Neural crest cell (in vitro differentiated cells): ENCODE data around the gene ICA1. TPM values are rescaled to one million over a fixed set of nuclear protein-coding genes. Genes with fewer than 3 reads are reported as not detected.
"Not testable (repeated sequence)": the region's sequence is repeated elsewhere in the genome, so short reads cannot be mapped to it uniquely, and the experiment has no call there.

ENCODE experiments used
- DNase-seq: peaks from one replicate; pipeline ENCODE4 v3.0.0; 2021; ENCODE audit warnings: low read depth, mixed read lengths, low spot score
- H3K27ac Mint-ChIP-seq: one replicate; pipeline ENCODE4 v1.8.0; 2021; ENCODE audit warnings: mild to moderate bottlenecking, mixed read lengths; ENCODE audit not compliant: unreplicated experiment
- H3K27me3 Mint-ChIP-seq: 2 replicates; pipeline ENCODE4 v1.8.0; 2021; ENCODE audit warnings: low read depth, mild to moderate bottlenecking, mixed read lengths
- H3K36me3 Mint-ChIP-seq: 2 replicates; pipeline ENCODE4 v1.8.0; 2021; ENCODE audit warnings: low read depth, mild to moderate bottlenecking, mixed read lengths
- H3K4me1 Mint-ChIP-seq: 2 replicates; pipeline ENCODE4 v1.8.0; 2021; ENCODE audit warnings: mixed read lengths
- H3K4me3 Mint-ChIP-seq: one replicate; pipeline ENCODE4 v1.8.0; 2021; ENCODE audit warnings: mild to moderate bottlenecking, mixed read lengths
- H3K9me3 Mint-ChIP-seq: 2 replicates; pipeline ENCODE4 v1.8.0; 2021; ENCODE audit warnings: mixed read lengths
- CTCF ChIP-seq: fragments of 200-600 bp; sonication (generic); conservative IDR thresholded peaks from 2 replicates; pipeline ENCODE4 v1.5.0; 2021; ENCODE audit warnings: antibody characterized with exemption, mild to moderate bottlenecking
- total RNA-seq: library from RNA; stranded (reverse); gene quantifications from 2 replicates; pipeline ENCODE4 v1.2.1, GENCODE V29; 2021

ICA1 gene
- total RNA-seq, 1 donor from 2014 or later: 4.2 TPM

DNA sequence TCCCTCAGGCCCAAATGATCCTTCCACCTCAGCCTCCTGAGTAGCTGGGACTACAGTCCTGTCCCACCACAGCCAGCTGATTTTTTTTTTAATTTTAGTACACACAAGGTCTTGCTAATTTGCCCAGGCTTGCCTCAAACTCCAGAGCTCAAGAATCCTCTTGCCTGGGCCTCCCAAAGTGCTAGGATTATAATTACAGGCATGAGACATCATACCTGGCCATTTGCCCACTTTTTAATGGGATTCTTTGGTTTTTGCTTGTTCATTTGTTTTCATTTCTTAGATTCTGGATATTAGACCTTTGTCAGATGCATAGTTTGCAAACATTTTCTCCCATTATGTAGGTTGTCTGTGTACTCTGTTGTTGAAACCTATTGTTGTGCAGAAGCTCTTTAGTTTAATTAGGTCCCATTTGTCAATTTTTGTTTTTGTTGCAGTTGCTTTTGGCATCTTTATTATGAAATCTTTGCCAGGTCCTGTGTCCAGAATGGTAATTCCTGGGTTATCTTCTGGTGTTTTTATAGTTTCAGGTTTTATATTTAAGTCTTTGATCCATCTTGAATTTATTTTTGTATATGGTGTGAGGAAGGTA is 198.2 kb downstream of the ICA1 start:
- peaks cover 33% of the 10 kb centered on the region for H3K36me3 Mint-ChIP-seq
- H3K27ac Mint-ChIP-seq: no peak overlapping the region
- no peaks in the 10 kb centered on the region for H3K27me3 Mint-ChIP-seq
- H3K4me3 Mint-ChIP-seq: no peak overlapping the region
- no peak for DNase-seq
- TF ChIP-seq CTCF: no peak
- peaks cover 12% of the 10 kb centered on the region for H3K9me3 Mint-ChIP-seq
- H3K4me1 Mint-ChIP-seq: no peaks in the 10 kb centered on the region

GRCh38 chr7:8063300-8063699 is 198.7 kb downstream of the ICA1 start:
- peaks cover 12% of the 10 kb centered on the region for H3K9me3 Mint-ChIP-seq
- not testable (repeated sequence) for H3K4me1 Mint-ChIP-seq, H3K4me3 Mint-ChIP-seq, DNase-seq, H3K27me3 Mint-ChIP-seq, H3K27ac Mint-ChIP-seq
- H3K36me3 Mint-ChIP-seq: peaks cover 34% of the 10 kb centered on the region

Other genes with a start within 250 kb of the ICA1 start
- 1.0 and 1.1 TPM in 2 replicates for gene NXPH1, start 171.4 kb upstream of the ICA1 start, total RNA-seq